ENCODE data around the gene CDK18. TPM values are rescaled to one million over a fixed set of nuclear protein-coding genes. Genes with fewer than 3 reads are reported as not detected.

CDK18 gene
- total and polyA plus RNA-seq, 10 of the 15 experiments (the other 5 are each of a cell fraction or from before 2014, with no cell fraction given), result 0.13 to 4.4 (median 0.52) TPM; not detected in 2

DNA sequence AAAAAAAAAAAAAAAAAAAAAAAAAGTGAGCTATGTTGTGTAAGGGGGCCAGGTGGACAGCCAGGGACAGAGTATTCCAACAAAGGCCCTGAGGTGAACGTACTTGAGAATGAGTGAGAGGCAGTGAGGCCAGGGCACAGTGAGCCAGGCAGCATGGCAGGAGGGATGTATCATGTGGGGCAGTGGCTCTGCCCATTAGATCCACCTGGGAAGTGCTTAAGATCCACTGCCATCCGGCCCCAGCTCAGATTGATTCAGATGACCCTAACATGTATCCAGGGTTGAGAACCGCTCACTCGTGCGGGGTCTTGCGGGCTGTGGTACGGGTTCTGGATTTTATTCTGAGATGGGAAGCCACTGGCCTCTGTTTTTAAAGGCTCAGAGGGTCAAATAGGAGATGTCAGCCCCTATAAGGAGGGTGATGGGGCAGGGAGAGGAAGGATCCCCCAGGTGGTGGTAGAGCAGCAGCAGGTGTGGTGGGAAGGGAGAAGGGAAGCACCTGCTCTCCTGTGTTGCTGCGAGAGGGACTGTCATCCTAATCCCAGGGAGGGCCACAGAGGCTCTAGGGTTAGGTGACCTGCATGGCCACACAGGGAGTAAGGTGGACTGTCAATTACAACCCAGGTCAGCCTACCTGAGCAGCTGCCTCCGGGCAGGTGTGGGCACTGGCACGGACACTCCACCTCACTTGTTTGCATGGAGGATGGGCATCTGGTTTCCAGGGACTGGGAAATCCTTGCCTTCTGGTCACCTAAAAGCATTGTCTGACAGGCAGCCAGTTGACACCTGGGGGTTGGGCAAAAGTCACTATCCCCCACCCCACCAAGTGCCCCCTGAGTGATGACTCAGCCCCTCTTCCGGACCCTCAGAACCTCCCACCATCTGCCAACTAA is 31.6 kb downstream of the CDK18 start:
- Histone ChIP-seq H3K9me3 (replicated peaks; ENCODE audit: control insufficient read depth, insufficient read depth, low read length) (no peaks in the 10 kb centered on the region), H3K9ac (ENCODE audit: control insufficient read depth, insufficient read depth, low read length) (no peak overlapping the region), H3K27ac (ENCODE audit: control insufficient read depth, insufficient read depth) (no peak overlapping the region), H3K79me2 (ENCODE audit: control insufficient read depth, insufficient read depth, low read length) (no peaks in the 10 kb centered on the region), H3K4me2 (ENCODE audit: control insufficient read depth, insufficient read depth) (no peak overlapping the region), H2AFZ (ENCODE audit: control insufficient read depth, low read depth, low read length) (no peak overlapping the region), H3K4me3 (no peak overlapping the region), H3K4me1 (ENCODE audit: control insufficient read depth, insufficient read depth, low read length) (no peaks in the 10 kb centered on the region), H4K20me1 (ENCODE audit: control insufficient read depth, insufficient read depth) (no peaks in the 10 kb centered on the region), H3K36me3 (ENCODE audit: control insufficient read depth in 2 of 2, insufficient read depth in 2 of 2, low read length in 1 of 2) (no peaks in the 10 kb centered on the region), H3K27me3 (replicated peaks in 1 of 2; ENCODE audit: control insufficient read depth in 2 of 2, insufficient read depth in 2 of 2, low read length in 1 of 2) (peaks cover 0 to 1% of the 10 kb centered on the region in 2 experiments; a peak in 1 of 4 replicates)
- BruUV-seq (replicated peaks), result no TSS peak
- in situ Hi-C loops (cut with MboI), result no loop called here
- SMC1A ChIA-PET (ENCODE audit: uncharacterized antibody, unreplicated experiment), result interaction anchor here (1.0 to 1.9 kb wide), 3 partner anchors 121 to 182 kb away, joined by 3 to 4 read pairs (median 3); no protein-coding TSS in a partner anchor
- ATAC-seq (no peak), DNase-seq (ENCODE audit: low read depth, low spot score) (no peak), FAIRE-seq (no peak)
- 57% methylated on average over 11 of the region's 11 CpGs for WGBS (ENCODE audit: insufficient coverage, insufficient replicate concordance, low lambda C conversion rate, missing lambda C conversion rate)
- POLR2A ChIA-PET, result interaction anchor here (0.6 to 1.0 kb wide), 4 partner anchors 28 to 100 kb away, joined by 3 to 6 read pairs (median 4); no protein-coding TSS in a partner anchor
- intact Hi-C loops (cut with micrococcal nuclease; ENCODE audit: unreplicated experiment), result no loop called here
- CTCF ChIA-PET, result interaction anchor here (1.1 to 3.9 kb wide), 6 partner anchors 12 to 441 kb away, joined by 3 to 19 read pairs (median 4); no protein-coding TSS in a partner anchor
- RAD21 ChIA-PET (ENCODE audit: unreplicated experiment), result interaction anchor here (0.6 to 1.6 kb wide), 3 partner anchors 13 to 123 kb away, joined by 3 to 4 read pairs (median 4); no protein-coding TSS in a partner anchor
- TF ChIP-seq, protein P1, sequence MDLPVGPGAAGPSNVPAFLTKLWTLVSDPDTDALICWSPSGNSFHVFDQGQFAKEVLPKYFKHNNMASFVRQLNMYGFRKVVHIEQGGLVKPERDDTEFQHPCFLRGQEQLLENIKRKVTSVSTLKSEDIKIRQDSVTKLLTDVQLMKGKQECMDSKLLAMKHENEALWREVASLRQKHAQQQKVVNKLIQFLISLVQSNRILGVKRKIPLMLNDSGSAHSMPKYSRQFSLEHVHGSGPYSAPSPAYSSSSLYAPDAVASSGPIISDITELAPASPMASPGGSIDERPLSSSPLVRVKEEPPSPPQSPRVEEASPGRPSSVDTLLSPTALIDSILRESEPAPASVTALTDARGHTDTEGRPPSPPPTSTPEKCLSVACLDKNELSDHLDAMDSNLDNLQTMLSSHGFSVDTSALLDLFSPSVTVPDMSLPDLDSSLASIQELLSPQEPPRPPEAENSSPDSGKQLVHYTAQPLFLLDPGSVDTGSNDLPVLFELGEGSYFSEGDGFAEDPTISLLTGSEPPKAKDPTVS (IDR thresholded peaks at IDR 0.05; ENCODE audit: low read depth, low read length), result no peak
- TF ChIP-seq SIN3A (IDR thresholded peaks at IDR 0.05; ENCODE audit: low read depth, low read length) (no peak), PML (IDR thresholded peaks at IDR 0.05; ENCODE audit: low read length) (no peak), STAT1 (conservative IDR thresholded peaks at IDR 0.05) (no peak), KDM1A (IDR thresholded peaks at IDR 0.05; ENCODE audit: borderline replicate concordance) (no peak), ETV6 (conservative IDR thresholded peaks at IDR 0.05 in 1 of 2, IDR thresholded peaks at IDR 0.05 in 1 of 2; ENCODE audit: borderline replicate concordance in 1 of 2, low read depth in 1 of 2) (no peak), EP300 (IDR thresholded peaks at IDR 0.05; ENCODE audit: borderline replicate concordance in 1 of 2, control insufficient read depth in 1 of 2, low read depth in 2 of 2, low read length in 2 of 2) (no peak), CBX3 (IDR thresholded peaks at IDR 0.05; ENCODE audit: borderline replicate concordance, low read depth) (no peak), FOXM1 (IDR thresholded peaks at IDR 0.05; ENCODE audit: low read depth, low read length) (no peak), SREBF1 (IDR thresholded peaks at IDR 0.05; ENCODE audit: low read length) (no peak), RB1 (IDR thresholded peaks at IDR 0.05; ENCODE audit: borderline replicate concordance) (no peak)
- TF ChIP-seq, protein P2, sequence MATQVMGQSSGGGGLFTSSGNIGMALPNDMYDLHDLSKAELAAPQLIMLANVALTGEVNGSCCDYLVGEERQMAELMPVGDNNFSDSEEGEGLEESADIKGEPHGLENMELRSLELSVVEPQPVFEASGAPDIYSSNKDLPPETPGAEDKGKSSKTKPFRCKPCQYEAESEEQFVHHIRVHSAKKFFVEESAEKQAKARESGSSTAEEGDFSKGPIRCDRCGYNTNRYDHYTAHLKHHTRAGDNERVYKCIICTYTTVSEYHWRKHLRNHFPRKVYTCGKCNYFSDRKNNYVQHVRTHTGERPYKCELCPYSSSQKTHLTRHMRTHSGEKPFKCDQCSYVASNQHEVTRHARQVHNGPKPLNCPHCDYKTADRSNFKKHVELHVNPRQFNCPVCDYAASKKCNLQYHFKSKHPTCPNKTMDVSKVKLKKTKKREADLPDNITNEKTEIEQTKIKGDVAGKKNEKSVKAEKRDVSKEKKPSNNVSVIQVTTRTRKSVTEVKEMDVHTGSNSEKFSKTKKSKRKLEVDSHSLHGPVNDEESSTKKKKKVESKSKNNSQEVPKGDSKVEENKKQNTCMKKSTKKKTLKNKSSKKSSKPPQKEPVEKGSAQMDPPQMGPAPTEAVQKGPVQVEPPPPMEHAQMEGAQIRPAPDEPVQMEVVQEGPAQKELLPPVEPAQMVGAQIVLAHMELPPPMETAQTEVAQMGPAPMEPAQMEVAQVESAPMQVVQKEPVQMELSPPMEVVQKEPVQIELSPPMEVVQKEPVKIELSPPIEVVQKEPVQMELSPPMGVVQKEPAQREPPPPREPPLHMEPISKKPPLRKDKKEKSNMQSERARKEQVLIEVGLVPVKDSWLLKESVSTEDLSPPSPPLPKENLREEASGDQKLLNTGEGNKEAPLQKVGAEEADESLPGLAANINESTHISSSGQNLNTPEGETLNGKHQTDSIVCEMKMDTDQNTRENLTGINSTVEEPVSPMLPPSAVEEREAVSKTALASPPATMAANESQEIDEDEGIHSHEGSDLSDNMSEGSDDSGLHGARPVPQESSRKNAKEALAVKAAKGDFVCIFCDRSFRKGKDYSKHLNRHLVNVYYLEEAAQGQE (IDR thresholded peaks at IDR 0.05; ENCODE audit: low read depth, low read length), result no peak
- TF ChIP-seq, protein P3, sequence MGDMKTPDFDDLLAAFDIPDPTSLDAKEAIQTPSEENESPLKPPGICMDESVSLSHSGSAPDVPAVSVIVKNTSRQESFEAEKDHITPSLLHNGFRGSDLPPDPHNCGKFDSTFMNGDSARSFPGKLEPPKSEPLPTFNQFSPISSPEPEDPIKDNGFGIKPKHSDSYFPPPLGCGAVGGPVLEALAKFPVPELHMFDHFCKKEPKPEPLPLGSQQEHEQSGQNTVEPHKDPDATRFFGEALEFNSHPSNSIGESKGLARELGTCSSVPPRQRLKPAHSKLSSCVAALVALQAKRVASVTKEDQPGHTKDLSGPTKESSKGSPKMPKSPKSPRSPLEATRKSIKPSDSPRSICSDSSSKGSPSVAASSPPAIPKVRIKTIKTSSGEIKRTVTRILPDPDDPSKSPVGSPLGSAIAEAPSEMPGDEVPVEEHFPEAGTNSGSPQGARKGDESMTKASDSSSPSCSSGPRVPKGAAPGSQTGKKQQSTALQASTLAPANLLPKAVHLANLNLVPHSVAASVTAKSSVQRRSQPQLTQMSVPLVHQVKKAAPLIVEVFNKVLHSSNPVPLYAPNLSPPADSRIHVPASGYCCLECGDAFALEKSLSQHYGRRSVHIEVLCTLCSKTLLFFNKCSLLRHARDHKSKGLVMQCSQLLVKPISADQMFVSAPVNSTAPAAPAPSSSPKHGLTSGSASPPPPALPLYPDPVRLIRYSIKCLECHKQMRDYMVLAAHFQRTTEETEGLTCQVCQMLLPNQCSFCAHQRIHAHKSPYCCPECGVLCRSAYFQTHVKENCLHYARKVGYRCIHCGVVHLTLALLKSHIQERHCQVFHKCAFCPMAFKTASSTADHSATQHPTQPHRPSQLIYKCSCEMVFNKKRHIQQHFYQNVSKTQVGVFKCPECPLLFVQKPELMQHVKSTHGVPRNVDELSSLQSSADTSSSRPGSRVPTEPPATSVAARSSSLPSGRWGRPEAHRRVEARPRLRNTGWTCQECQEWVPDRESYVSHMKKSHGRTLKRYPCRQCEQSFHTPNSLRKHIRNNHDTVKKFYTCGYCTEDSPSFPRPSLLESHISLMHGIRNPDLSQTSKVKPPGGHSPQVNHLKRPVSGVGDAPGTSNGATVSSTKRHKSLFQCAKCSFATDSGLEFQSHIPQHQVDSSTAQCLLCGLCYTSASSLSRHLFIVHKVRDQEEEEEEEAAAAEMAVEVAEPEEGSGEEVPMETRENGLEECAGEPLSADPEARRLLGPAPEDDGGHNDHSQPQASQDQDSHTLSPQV (IDR thresholded peaks at IDR 0.05), result no peak

All from GM12878 (cell line).